ENCODE measurements around the gene CADM3. TPM values are rescaled to one million over a fixed set of nuclear protein-coding genes. Genes with fewer than 3 reads are reported as not detected.

CADM3 gene, protein sequence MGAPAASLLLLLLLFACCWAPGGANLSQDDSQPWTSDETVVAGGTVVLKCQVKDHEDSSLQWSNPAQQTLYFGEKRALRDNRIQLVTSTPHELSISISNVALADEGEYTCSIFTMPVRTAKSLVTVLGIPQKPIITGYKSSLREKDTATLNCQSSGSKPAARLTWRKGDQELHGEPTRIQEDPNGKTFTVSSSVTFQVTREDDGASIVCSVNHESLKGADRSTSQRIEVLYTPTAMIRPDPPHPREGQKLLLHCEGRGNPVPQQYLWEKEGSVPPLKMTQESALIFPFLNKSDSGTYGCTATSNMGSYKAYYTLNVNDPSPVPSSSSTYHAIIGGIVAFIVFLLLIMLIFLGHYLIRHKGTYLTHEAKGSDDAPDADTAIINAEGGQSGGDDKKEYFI
- total RNA-seq = 207 TPM

DNA sequence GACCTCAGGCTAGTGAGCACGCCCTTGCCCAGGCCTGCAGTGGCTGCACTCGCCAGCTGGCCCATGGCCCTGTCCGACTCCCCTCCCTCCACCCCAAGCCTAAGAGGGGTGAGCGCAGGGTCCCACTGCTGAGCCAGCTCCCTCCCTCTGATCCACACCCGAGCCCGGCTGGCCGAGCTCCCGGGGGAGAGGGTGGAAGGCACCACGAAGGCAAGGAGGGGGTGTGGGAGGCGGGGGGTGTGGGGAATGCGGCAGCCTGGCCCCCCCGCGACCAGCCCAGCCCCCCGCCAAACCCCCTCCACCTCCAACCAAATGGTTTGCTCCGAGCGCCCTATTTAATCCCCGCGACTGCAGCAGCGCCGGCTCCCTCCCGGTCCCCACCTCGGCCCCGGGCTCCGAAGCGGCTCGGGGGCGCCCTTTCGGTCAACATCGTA lies at the start of gene CADM3:
Gene CADM3, plus strand, starts transcription at position 362 of the 434 bp plus-strand sequence. CDS start 151 bp downstream, outside the sequence.
- peak; percentile 75 for ATAC-seq
- peak; percentile 67 for DNase-seq (ENCODE audit: low spot score)
- intact Hi-C loops (cut with DNase I) = no loop called here

DNA sequence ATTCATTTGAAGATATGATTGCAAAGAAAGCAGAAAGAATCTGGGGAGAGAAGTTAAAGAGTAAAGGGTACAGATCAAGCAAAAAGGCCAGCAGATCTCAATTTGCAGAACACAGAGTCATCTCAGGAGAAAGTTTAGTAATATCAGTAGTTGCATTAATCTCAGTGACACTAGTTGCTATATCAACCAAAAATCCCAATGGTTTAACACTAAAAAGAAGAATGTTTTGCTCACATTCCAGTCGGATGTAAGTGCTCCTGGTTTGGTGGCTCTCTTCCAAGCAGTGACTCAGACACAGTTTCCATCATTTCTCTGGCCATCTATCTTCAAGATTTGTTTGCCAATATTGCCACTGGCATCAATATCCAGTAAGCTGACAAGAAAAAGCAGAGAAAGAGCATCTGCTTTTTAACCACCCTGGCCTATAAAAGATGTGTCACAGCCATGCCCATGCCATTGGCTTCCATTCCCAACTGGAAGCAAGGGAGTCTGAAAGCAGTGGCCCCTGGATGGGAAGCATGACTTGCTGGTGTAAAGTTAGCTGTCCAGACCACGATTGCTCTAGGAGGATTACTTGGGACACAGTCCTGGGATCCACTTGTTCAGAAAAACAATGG lies 49.3 kb upstream of the CADM3 start:
- ATAC-seq (no peak), DNase-seq (ENCODE audit: low spot score) (no peak)
- intact Hi-C loops (cut with DNase I) = no loop called here

DNA sequence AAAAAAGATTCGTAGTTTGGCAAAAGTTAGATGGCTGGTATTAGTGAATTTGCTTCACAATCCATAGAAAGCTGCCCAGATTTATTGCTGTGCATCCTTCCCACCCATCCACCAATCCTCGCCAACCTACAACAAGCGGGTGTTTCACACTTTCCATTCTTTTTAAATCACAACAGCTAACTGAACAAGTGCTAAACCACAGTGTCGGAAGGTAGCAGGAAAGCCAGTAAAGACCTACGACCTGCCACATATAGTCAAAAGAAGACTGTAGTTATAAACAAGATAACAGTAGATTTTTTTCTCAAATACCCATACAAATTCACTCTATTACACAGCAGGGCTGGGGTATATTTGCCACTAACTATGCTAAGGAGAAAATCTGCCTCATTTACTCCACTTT lies 47.8 kb upstream of the CADM3 start:
- intact Hi-C loops (cut with DNase I) = no loop called here
- no peak for DNase-seq (ENCODE audit: low spot score)
- no peak for ATAC-seq

DNA sequence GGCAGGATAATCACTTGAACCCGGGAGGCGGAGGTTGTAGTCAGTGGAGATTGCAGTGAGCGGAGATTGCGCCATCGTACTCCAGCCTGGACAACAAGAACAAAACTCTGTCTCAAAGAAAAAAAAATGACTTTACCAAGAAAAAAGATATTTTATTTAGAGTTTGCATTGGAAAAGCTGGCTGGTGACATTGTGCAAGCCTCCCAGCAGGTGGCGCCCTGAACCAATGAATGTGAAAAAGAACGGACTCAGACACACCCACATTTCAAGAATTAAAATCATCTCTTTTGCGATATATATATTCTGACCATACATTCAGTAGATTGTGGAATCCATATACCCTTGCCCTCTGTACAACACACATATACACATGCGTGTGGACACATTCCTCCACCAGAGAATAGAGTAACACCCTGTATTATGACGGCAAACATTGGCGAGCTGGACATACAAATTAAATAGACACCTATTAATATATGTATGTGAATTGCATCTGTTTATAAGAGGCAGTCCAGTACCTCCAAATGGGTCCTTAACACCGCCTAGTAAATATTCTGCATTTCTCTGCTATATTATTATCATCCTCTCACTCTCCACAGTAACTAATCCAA lies 39.0 kb upstream of the CADM3 start:
- ATAC-seq (no peak), DNase-seq (ENCODE audit: low spot score) (peak; percentile 74)
- intact Hi-C loops (cut with DNase I) = no loop called here

DNA sequence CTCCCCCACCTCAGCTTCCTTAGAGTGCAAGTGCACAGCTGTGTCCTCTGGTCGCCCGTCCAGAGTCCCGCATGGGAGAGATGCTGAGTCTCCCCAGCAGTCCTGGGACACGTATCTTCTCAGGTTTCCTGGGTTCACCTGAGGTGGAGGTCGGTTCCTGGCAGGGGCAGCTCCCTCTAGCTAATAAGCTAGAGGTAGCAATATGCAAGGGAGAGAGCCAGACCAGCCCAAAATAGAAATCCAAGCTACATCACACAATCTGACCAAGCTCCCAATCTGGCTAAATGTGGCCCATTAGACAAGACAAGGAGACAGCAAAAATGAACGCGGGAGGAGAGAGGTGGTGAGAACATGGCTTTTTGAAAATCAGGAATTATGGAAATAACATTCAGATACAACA lies 30.9 kb upstream of the CADM3 start:
- DNase-seq (ENCODE audit: low spot score) (no peak), ATAC-seq (no peak)
- intact Hi-C loops (cut with DNase I) = loop anchor here (10.0 kb wide), 1 partner anchor 74 kb away; no protein-coding TSS in a partner anchor

DNA sequence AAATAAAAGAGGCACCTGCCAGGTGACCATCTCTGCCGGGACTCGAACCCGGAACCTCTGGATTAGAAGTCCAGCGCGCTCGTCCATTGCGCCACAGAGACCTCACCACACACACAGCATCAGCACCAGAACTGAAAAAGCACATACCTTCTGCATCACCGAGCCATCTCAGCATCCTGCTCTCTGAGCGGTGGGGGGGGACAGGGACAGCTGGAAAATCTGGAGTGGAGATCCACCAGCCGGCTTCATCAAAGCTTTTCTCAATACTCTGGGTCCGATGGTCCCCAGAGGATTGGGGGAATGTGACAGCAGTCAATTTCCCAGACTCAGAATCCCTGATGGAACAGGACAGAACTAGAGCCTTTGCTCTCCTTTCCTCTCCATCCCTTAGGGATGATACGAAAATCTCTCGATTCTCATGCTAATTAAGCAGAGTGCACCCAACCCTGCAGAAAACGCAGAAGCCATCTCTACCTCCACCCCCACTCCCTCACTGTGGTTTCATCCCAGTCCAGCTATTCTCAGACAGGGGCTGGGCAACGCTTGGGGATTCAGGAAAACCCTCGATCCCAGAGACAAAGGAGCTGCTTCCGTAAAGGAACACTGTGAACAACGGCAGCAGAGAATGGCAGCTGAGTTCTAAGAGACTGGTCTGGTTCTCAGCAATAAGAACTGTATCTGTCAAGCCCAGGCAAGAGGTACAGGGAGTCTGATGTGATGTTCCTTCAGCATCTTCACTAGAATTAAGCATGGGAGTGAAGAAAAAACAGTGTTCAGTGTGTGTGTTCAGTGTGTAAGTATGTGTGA lies 29.6 kb upstream of the CADM3 start:
- no peak for ATAC-seq

DNA sequence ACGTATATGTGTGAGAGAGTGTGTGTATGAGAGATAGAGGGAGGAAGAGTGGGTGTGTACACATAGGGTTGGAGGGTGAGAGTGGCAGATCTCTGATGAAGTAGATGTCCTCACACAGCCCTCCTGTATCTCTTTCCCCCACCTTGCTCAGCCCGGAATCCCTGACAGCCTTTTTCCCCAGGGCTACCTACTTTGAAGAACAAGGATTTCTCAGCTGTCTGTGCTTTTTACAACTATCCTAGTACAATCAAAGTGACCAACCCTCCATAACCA lies 29.1 kb upstream of the CADM3 start:
- DNase-seq (ENCODE audit: low spot score) (no peak), ATAC-seq (no peak)
- intact Hi-C loops (cut with DNase I) = loop anchor here (10.0 kb wide), 1 partner anchor 72 kb away; no protein-coding TSS in a partner anchor

More for the DNA sequence above, 29.6 kb upstream of the CADM3 start:
- intact Hi-C loops (cut with DNase I) = loop anchor here (10.0 kb wide), 1 partner anchor 73 kb away; no protein-coding TSS in a partner anchor
- DNase-seq (ENCODE audit: low spot score) = no peak

DNA sequence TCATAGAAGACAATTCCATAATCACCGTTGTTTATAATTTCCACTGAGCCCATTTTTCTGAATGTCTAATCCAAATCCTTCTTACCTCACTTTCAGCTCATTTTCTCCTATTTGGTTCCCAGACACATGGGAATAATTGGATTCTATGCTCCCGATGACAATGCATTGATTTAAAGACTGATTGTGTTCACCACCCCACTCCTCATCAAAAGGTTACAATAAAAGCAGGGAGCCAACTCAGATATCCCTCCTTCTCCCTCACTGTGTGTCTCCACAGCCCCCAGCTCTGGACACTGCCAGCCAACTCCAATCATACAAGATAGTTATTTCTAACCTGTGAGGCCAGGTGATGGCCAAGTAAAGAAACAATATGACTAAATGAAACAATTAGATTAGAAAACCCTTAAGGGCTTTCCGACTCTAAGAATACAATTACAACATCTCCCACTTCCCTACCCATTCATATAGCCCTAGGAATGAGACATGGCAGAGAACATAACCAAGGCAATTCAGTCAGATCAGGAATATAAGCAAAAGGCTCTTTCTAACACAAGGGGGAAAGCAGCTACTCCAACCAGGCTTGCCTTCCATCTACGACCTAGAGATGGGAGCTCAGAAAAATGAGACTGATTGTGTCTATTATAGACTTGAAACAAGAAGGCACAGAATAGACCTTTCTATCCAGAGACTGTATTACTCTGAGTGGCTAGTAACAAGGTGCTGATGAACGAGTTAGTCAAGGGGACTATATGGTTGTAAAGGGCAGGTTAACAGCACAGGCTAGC lies 28.5 kb upstream of the CADM3 start:
- ATAC-seq = no peak
- intact Hi-C loops (cut with DNase I) = loop anchor here (10.0 kb wide), 1 partner anchor 72 kb away; no protein-coding TSS in a partner anchor

DNA sequence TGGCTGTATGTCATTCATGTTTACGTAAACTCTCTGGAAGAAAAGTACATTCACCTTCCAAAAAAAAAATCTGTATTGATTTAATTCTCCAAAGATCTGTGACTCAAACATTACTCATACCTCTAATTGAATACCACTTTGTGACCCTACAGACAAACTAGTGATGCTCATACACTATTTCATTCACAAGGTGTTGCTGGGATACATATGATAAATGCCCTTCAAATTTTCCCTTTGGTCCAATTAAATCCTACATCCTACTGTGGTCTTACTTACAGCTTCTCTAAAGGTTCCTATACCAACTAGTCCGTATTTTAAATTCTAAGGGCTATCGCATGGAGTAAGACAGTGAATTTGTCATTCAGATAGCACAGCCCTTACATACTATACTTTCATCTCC lies 26.8 kb upstream of the CADM3 start:
- ATAC-seq = no peak
- intact Hi-C loops (cut with DNase I) = loop anchor here (10.0 kb wide), 1 partner anchor 70 kb away; no protein-coding TSS in a partner anchor
- no peak for DNase-seq (ENCODE audit: low spot score)

More for the DNA sequence above, 28.5 kb upstream of the CADM3 start:
- no peak for DNase-seq (ENCODE audit: low spot score)

DNA sequence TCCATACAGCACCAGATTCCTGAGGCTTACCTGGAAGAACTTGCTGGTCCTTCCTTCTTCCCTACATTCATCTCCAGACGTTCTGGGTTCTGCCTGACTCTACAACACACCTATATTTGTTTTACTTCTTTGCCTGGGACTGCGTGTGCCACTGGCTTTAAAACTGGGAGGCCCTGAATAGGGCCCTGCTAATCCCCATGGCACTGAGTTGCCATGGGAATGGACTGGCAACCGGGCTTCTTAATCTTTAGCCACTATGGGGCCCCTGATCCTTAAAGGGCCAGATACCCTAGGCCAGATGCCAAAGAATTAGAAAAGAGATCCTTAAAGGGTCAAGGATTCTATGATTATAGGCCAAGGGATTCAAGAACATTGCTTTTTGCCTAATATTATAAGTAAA lies 24.4 kb upstream of the CADM3 start:
- intact Hi-C loops (cut with DNase I) = loop anchor here (10.0 kb wide), 1 partner anchor 68 kb away; no protein-coding TSS in a partner anchor
- DNase-seq (ENCODE audit: low spot score) (no peak), ATAC-seq (no peak)

DNA sequence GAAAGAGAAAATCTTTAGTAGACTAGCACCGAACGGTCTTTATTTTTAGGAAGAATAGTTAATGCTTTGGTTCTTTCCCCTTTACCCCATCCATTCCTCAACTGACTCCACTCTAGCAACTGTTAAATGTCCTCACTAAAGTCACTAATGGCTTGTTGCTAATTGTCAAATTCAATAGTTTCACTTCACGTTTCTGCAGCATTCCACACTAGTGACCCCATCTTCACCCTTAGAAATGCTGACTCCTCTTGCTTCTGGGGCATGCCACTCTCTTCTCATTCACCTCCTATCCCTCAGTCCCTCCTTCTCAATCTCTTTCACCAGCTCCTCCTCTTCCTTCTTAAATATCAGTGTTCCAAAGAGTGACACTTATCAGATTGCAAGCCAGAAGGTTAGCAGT lies 19.4 kb upstream of the CADM3 start:
- DNase-seq (ENCODE audit: low spot score) = no peak
- intact Hi-C loops (cut with DNase I) = no loop called here
- ATAC-seq = no peak

DNA sequence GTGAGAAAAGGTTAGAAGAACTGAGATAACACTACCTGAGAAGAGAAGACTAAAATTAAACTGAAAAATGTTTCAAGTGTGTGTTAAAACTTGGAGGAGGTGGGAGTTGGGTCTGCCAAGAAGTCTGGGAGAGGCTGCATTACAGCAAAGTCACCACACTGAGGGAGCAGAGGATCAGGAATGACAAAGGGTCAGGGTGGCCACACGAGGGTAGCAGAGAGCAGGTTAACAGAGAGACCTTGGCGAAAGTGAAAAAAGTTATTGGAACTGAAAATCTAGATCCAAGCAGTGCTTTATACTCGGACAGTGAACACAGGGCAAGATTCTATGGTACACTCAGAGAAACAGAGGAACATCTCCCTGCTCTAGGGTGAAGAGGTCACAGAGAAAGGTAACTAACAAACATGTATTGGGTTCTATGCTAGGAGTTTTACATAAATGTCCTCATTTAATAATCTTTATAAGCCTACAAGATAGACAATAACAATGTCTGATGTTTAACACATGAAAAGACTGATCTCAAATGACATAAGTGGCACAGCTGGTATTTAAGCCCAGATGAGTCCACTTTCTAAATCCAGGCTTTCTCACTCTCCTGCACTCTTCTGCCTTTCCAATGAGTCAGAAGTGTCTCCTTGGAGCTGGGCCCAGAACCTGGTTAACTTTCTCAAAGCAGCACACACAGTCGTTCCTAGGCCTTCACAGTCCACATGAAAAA lies 10.3 kb upstream of the CADM3 start:
- intact Hi-C loops (cut with DNase I) = loop anchor here (5.0 kb wide), 1 partner anchor 36 kb away; no protein-coding TSS in a partner anchor
- DNase-seq (ENCODE audit: low spot score) (peak; percentile 89), ATAC-seq (peak; percentile 97)

DNA sequence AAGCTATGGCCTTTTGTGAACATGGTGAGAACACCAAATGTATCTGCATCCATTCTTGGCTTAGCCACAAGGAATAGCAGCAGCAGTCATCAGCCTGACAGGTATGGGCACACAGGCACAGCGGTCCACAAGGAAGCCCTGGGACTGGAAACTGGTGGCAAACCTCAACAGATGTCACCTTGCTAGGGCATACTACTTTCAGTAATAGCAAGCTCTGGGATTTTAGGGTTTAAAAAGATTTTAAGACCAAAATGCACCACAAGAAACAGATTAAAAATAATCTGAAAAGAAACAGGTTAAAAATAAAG lies 9.7 kb upstream of the CADM3 start:
- ATAC-seq = no peak
- intact Hi-C loops (cut with DNase I) = loop anchor here (5.0 kb wide), 1 partner anchor 36 kb away; no protein-coding TSS in a partner anchor

DNA sequence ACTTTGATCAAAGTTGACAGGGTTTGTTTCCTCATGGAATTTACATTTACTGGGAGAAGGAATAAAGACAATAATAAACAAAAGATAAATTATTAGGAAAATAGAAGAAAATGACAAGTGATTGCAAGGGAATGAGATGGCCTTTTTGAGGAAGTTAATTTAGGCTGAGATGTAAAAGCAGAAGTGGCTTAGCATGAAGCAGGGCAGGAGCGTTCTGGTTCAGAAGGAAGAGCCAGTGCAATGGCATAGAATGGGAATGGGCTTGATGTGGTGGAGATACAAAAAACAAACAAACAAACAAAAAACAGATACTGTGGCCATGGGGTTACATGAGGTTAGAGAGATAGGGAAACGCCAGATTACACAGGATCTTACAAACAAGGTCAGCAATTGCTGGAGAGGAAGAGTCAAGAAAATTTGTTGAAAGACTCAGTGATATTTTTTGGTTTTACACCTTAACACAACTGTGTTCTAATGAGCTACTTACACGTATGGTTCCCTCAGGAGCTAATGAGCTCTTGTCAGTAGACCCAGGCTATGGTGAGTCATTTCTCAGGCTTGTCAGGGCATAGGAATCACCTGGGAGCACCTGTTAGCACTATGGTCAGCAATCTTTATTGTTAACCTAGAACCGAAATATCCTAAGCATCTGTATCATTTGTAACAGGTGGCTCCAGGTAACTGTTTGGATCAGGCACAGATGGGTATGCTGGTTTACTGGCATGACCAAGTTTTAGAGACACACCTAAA lies 8.7 kb upstream of the CADM3 start:
- intact Hi-C loops (cut with DNase I) = loop anchor here (5.0 kb wide), 1 partner anchor 35 kb away; no protein-coding TSS in a partner anchor
- ATAC-seq (no peak), DNase-seq (ENCODE audit: low spot score) (no peak)

More for the DNA sequence above, 9.7 kb upstream of the CADM3 start:
- DNase-seq (ENCODE audit: low spot score) = no peak

DNA sequence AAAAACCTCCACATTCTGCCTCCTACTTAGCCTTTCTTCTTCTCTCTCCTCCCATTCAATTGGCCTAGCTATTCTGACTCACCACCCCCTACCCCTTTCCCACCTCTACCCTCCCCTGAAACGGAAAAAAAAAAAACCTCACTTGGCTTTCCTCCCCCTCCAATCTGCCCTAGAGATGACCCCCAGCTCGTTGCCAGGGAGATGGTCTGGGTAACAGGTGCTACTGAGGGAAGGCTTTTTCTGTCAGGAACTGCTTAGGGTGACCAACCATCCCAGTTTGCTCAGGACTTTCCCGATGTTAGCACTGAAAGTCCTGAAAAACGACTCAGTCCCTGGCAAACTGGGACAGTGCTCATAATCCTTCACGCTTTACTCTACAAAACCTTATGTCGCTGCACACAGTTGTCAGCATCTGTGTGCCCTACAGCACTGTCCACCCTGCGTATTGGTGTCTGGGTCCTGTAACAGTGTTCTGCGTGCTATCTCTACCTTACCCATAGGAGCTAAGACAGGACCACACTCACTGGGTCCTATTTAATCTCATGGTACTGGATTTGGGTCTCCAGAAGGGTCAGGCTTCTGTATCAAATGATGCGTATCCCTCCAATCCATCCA lies 7.7 kb upstream of the CADM3 start:
- intact Hi-C loops (cut with DNase I) = loop anchor here (5.0 kb wide), 1 partner anchor 34 kb away; no protein-coding TSS in a partner anchor
- no peak for ATAC-seq
- no peak for DNase-seq (ENCODE audit: low spot score)

DNA sequence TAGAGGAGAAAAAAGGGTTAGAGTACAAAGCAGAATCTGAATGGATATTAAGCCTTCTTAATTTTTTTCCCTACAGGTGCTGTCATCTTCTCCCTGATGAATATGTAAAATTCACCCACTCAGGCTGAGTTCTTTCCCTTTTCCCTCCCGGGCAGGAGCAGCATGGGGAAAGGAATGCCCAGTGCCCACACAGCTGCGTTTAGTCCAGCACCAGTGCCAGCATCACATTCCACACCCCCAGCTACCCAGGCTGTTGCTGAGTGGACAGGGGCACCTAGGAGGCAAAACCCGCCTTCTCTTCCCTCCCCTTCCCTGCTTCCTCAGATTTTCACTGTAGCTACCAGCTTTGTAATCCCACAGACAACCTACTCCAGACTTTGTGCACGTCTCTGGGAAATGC lies 3.4 kb upstream of the CADM3 start:
- intact Hi-C loops (cut with DNase I) = no loop called here
- DNase-seq (ENCODE audit: low spot score) (no peak), ATAC-seq (no peak)

DNA sequence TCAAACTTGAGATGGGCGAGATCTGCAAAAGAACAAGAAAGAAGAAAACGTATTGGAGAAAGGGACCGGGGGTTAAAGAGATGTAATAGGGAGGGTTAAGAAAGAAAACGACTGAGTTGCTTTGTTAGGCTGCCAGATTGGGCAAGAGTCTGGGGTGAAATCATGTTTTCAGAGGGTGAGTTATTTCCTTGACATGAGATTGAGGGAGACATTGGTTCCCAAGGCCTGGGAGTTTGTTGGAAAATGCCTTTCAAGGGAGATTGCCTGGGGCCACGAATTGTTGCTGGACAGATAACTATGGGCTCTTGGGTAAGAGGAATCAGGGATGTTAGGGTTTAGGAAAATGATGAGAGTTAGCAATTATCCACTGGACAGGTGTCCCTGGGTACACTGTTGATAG lies 776 bp upstream of the CADM3 start:
- ATAC-seq (no peak), DNase-seq (ENCODE audit: low spot score) (no peak)
- intact Hi-C loops (cut with DNase I) = no loop called here

Data from sciatic nerve (tissue), 2 donors.